ENCODE data around the gene DLEC1.

- TF ChIP-seq MAX (CRISPR knock-in tag; IDR thresholded peaks at IDR 0.05) (no peak), FOXA1 (IDR thresholded peaks at IDR 0.05; ENCODE audit: borderline replicate concordance) (no peak), ARNT (IDR thresholded peaks at IDR 0.05) (no peak), ZNF140 (CRISPR knock-in tag; IDR thresholded peaks at IDR 0.05) (no peak), CTCF (IDR thresholded peaks at IDR 0.05 in 2 of 3, conservative IDR thresholded peaks at IDR 0.05 in 1 of 3; ENCODE audit: insufficient read depth in 2 of 3, low read depth in 1 of 3, low read length in 3 of 3) (no peak), BDP1 (IDR thresholded peaks at IDR 0.05; ENCODE audit: insufficient read depth, insufficient read length) (no peak), POLR2A (conservative IDR thresholded peaks at IDR 0.05) (no peak), CREB1 (IDR thresholded peaks at IDR 0.05) (no peak), CREB1 (CRISPR knock-in tag; IDR thresholded peaks at IDR 0.05) (no peak), EZH2 (IDR thresholded peaks at IDR 0.05; ENCODE audit: borderline replicate concordance, low read depth, low read length) (no peak), HSF4 (CRISPR knock-in tag; IDR thresholded peaks at IDR 0.05; ENCODE audit: borderline replicate concordance) (no peak), RBM22 (IDR thresholded peaks at IDR 0.05; ENCODE audit: low read depth, low read length, poor library complexity, severe bottlenecking) (no peak)
These were observed 90.0 kb downstream of the DLEC1 start for GRCh38 chr3:38129058-38129457.
